HG02885 (cell line): ENCODE results near the gene LAMTOR4.
"Not testable (repeated sequence)": the region's sequence is repeated elsewhere in the genome, so short reads cannot be mapped to it uniquely, and the experiment has no call there.

Experiments used
- ATAC-seq: cut with Tn5 transposase; IDR thresholded peaks from one replicate; pipeline ENCODE4 v1.9.1; 2021; ENCODE audit warnings: mild to moderate bottlenecking; ENCODE audit not compliant: unreplicated experiment, poor library complexity

The LAMTOR4 gene

DNA sequence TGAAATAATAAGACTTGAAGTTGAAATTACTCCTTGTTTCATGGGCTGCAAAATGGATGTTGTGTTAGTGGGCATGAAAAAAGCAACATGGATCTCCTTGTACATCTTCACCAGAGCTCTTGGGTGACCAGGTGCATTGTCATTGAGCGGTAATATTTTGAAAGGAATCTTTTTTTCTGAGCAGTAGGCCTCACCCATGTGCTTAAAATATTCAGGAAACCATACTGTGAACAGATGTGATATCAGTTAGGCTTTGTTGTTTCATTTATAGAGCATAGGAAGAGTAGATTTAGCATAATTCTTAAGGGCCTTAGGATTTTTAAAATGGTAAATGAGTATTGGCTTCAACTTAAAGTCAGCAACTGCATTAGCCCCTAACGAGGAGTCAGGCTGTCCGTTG, 44.3 kb downstream of the LAMTOR4 start:
- ATAC-seq = no peak

DNA sequence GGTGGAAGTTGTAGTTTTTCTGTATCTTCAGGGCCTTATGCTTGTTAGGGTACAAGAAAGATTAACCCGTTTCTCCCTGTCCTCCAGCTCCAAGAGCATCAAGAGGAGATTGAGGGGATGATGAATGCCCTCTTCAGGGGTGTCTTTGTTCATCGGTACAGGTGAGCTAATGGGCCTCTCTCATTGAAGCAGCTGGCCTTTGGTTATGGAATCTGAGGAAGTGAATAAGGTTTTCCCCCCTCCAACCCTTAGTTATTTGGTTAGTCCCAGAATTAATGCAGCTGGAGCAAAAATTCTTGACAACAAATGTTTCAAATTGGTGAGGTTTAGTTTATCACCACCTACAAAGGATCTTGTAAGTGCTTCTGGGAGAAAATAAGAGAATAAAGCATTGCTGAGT, 46.5 kb downstream of the LAMTOR4 start:
- no peak for ATAC-seq

DNA sequence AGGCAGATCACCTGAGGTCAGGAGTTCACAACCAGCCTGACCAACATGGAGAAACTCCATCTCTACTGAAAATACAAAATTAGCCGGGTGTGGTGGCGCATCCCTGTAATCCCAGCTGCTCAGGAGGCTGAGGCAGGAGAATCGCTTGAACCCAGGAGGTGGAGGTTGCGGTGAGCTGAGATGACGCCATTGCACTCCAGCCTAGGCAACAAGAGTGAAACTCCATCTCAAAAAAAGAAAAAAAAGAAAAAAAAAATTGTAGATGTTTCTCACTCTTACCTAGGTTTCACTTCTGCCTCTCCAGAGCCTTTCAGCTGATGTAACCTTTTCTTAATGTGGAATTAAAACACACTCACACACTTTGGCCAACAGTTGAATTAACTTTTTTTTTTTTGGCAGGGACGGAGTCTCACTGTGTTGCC, 47.2 kb downstream of the LAMTOR4 start:
- not testable (repeated sequence) for ATAC-seq

GRCh38 chr7:100198266-100198665, 49.5 kb downstream of the LAMTOR4 start:
- ATAC-seq = no peak

DNA sequence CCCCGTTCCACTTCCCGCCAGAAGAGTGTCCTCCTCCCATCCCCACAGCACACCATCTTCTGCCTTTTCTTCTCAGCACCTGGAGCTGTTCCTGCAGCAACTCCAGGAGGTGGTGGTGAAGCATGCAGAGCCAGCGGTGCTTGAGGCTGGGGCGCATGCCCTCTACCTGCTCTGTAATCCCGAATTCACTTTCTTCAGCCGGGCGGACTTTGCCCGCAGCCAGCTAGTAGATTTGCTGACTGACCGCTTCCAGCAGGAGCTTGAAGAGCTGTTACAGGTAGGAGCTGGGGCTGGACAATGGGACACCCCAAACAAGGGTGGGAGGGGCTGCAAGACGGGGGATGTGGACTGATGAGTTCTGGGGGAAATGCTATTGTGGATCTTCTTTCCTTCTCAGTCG, 52.0 kb downstream of the LAMTOR4 start:
- ATAC-seq = no peak
